Transverse colon (tissue), 4 donors: ENCODE measurements around the gene ENTPD3. TPM values are rescaled to one million over a fixed set of nuclear protein-coding genes. Genes with fewer than 3 reads are reported as not detected.

Experiments used
- DNase-seq: peaks from one replicate; pipeline ENCODE4 v3.0.0-alpha.2; 2019
- H3K27ac ChIP-seq, 4 donors: fragments of 200-600 bp; sonication (generic); 2 replicates each; pipeline ENCODE4 v1.5.1; 2016 to 2018; ENCODE audit warnings: inconsistent platforms in 4 of 4
- H3K27me3 ChIP-seq: fragments of 200-600 bp; sonication (generic); 2 replicates; pipeline ENCODE4 v1.5.1; 2017; ENCODE audit warnings: inconsistent platforms
- H3K36me3 ChIP-seq, 4 donors: fragments of 200-600 bp; sonication (generic); 2 replicates each; pipeline ENCODE4 v1.5.1; 2017 to 2019; ENCODE audit warnings: inconsistent platforms in 4 of 4
- H3K4me1 ChIP-seq, 4 donors: fragments of 200-600 bp; sonication (generic); 2 replicates each; pipeline ENCODE4 v1.5.1; 2017 to 2020; ENCODE audit warnings: inconsistent platforms in 4 of 4
- H3K4me3 ChIP-seq, 4 donors: fragments of 200-600 bp; sonication (generic); 1 replicate in 1 of 4; 2 replicates in 3 of 4; pipeline versions ENCODE4 v1.5.1 to v1.6.1; 2017 to 2019; ENCODE audit warnings: inconsistent platforms in 4 of 4
- H3K9me3 ChIP-seq, 2 donors: fragments of 200-600 bp; sonication (generic); 2 replicates each; pipeline ENCODE4 v1.5.1; 2017 to 2019; ENCODE audit warnings: inconsistent platforms in 2 of 2
- EP300 ChIP-seq: sonication (generic); formaldehyde crosslinking; IDR thresholded peaks from one replicate; pipeline ENCODE4 v1.6.1; 2017; ENCODE audit warnings: antibody characterized with exemption, low read depth
- POLR2A ChIP-seq: fragments of 450-650 bp; IDR thresholded peaks from one replicate; pipeline ENCODE4 v1.6.1; 2016; ENCODE audit warnings: antibody characterized with exemption, mild to moderate bottlenecking, moderate library complexity
- POLR2AphosphoS5 ChIP-seq, 3 donors: sonication (generic); formaldehyde crosslinking; IDR thresholded peaks; one replicate each; pipeline ENCODE4 v1.6.1; 2016; ENCODE audit warnings: antibody characterized with exemption in 3 of 3
- WGBS, 2 donors: methylation state at CpG; one replicate each; pipeline ENCODE4 v1.1.5; 2018; ENCODE audit warnings: low coverage in 1 of 2; 5-methylcytosine and 5-hydroxymethylcytosine counted together
- in situ Hi-C, 4 donors: fragments of 200-750 bp; cut with MboI; loops; one replicate each; pipeline versions ENCODE4 v1.15.0 to v1.15.1; 2017; ENCODE audit warnings: low sequenced_read_pairs in 3 of 4, low pct_ligation_motif_present in 1 of 4, low pct_unique_long_range_greater_than_20kb in 1 of 4
- intact Hi-C: fragments of 100-400 bp; cut with DNase I; formaldehyde crosslinking; loops from one replicate; pipeline ENCODE4 v1.15.1; 2023; ENCODE audit warnings: low total_unique reads
- total RNA-seq, 4 donors: library from RNA; depleted of rRNA; stranded (reverse); fragments of >200 nt; gene quantifications; one replicate each; pipeline ENCODE4 v1.1.0, GENCODE V29; 2016
- TF ChIP-seq, protein P1 (sequence below), 5 experiments: fragments of 200-600 bp in 3 of 5; fragments of 450-650 bp in 2 of 5; sonication (generic) in 3 of 5; IDR thresholded peaks; 1 replicate in 2 of 5; 2 replicates in 3 of 5; pipeline ENCODE4 v1.5.1; 2016 to 2017; ENCODE audit warnings: antibody characterized with exemption in 5 of 5, inconsistent platforms in 3 of 5, mild to moderate bottlenecking in 2 of 5, moderate library complexity in 1 of 5

Gene ENTPD3
- total RNA-seq, 4 donors from 2014 or later: 0.37 to 7.2 (median 2.0) TPM

DNA sequence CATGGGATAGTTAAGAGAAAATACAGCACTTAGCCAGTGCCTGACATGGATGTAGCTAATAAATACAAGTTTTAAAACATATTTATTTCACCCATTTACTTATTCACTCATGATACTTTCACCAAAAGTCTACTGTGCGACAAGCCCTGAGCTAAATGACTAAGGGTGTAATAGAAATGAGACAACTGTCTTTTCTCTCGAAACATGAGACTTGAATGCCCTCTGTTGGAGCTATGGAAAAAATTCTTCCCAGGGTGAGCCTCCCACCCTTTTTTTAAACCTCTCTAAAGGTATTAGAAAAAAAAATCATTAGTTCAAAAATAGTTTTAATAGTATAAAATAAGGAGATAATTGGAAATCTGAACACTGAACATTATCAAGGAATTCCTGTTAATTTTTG is 45.8 kb downstream of the ENTPD3 start:
- in situ Hi-C loops: no loop called here
- Histone ChIP-seq H3K9me3 (no peaks in the 10 kb centered on the region), H3K27ac (no peak overlapping the region), H3K4me3 (no peak overlapping the region), H3K27me3 (no peaks in the 10 kb centered on the region), H3K4me1 (no peaks in the 10 kb centered on the region), H3K36me3 (no peaks in the 10 kb centered on the region)
- TF ChIP-seq POLR2AphosphoS5 (IDR thresholded peaks at IDR 0.05) (no peak), POLR2A (no peak), EP300 (no peak)
- TF ChIP-seq, protein P1, sequence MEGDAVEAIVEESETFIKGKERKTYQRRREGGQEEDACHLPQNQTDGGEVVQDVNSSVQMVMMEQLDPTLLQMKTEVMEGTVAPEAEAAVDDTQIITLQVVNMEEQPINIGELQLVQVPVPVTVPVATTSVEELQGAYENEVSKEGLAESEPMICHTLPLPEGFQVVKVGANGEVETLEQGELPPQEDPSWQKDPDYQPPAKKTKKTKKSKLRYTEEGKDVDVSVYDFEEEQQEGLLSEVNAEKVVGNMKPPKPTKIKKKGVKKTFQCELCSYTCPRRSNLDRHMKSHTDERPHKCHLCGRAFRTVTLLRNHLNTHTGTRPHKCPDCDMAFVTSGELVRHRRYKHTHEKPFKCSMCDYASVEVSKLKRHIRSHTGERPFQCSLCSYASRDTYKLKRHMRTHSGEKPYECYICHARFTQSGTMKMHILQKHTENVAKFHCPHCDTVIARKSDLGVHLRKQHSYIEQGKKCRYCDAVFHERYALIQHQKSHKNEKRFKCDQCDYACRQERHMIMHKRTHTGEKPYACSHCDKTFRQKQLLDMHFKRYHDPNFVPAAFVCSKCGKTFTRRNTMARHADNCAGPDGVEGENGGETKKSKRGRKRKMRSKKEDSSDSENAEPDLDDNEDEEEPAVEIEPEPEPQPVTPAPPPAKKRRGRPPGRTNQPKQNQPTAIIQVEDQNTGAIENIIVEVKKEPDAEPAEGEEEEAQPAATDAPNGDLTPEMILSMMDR (IDR thresholded peaks at IDR 0.05): no peak
- intact Hi-C loops: no loop called here
- WGBS, 2 donors: 75 to 79% methylated on average over 2 of the region's 2 CpGs
- no peak for DNase-seq

DNA sequence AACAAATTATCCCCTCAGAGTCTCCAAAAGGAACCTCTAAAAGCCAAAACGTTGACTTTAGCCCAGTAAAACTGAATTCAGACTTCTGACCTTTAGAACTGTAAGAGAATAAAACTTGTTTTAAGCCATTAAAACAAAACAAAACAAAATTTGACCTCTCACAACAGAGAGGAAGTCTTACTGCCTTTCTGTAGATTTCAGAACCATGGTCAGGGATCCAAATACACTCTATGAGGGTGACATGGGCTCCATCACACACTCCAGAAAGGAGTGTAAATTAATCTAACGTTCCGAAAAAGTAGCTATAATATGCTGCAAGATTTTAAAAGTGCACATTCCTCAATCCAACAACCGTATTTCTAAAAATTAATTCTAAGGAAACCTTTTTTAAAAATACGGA is 50.9 kb downstream of the ENTPD3 start:
- no peak for TF ChIP-seq POLR2AphosphoS5 (IDR thresholded peaks at IDR 0.05)
- TF ChIP-seq, protein P1 (IDR thresholded peaks at IDR 0.05): no peak
- TF ChIP-seq EP300: no peak
- TF ChIP-seq POLR2A: no peak
- no peak overlapping the region for H3K4me3 ChIP-seq
- no peak overlapping the region for H3K27ac ChIP-seq
- DNase-seq: no peak
- no peaks in the 10 kb centered on the region for H3K9me3 ChIP-seq
- in situ Hi-C loops: no loop called here
- no peaks in the 10 kb centered on the region for H3K4me1 ChIP-seq
- H3K27me3 ChIP-seq: no peaks in the 10 kb centered on the region
- intact Hi-C loops: no loop called here
- WGBS, 2 donors: 74 to 75% methylated on average over 5 of the region's 5 CpGs
- H3K36me3 ChIP-seq: no peaks in the 10 kb centered on the region

GRCh38 chr3:40445062-40445461 is 58.1 kb downstream of the ENTPD3 start:
- Histone ChIP-seq H3K36me3 (no peaks in the 10 kb centered on the region), H3K27ac (no peak overlapping the region), H3K4me3 (no peak overlapping the region), H3K27me3 (no peaks in the 10 kb centered on the region), H3K4me1 (no peaks in the 10 kb centered on the region), H3K9me3 (no peaks in the 10 kb centered on the region)
- in situ Hi-C loops (no loop called here), intact Hi-C loops (no loop called here)
- TF ChIP-seq, protein P1 (IDR thresholded peaks at IDR 0.05): no peak
- TF ChIP-seq POLR2A: no peak
- TF ChIP-seq EP300: no peak
- TF ChIP-seq POLR2AphosphoS5 (IDR thresholded peaks at IDR 0.05): no peak
- no peak for DNase-seq
- WGBS, 2 donors: 87 to 100% methylated on average over 1 to 8 of the region's 9 CpGs

GRCh38 chr3:40445880-40446279 is 58.9 kb downstream of the ENTPD3 start:
- intact Hi-C loops: no loop called here
- 75 to 77% methylated on average over 4 of the region's 4 CpGs for WGBS, 2 donors

More at GRCh38 chr3:40445880-40446279, 58.9 kb downstream of the ENTPD3 start:
- Histone ChIP-seq H3K27me3 (no peaks in the 10 kb centered on the region), H3K9me3 (no peaks in the 10 kb centered on the region), H3K4me1 (no peaks in the 10 kb centered on the region), H3K36me3 (no peaks in the 10 kb centered on the region), H3K27ac (no peak overlapping the region), H3K4me3 (no peak overlapping the region)
- TF ChIP-seq, protein P1 (IDR thresholded peaks at IDR 0.05): no peak
- TF ChIP-seq POLR2A (no peak), EP300 (no peak)
- in situ Hi-C loops: no loop called here
- DNase-seq: no peak
